NCI-H524 (cell line): ENCODE measurements around the gene EIF3D.
A peak's percentile ranks its signal among the peaks of the same experiment; 100 is the strongest.
"Not testable (repeated sequence)": the region's sequence is repeated elsewhere in the genome, so short reads cannot be mapped to it uniquely, and the experiment has no call there.

Experiments used
- DNase-seq, 2 experiments: peaks; one replicate each; lab custom pipeline; 2025; lab: John Stamatoyannopoulos, UW

EIF3D gene

GRCh38 chr22:36550701-36551495, 21.9 kb upstream of the EIF3D start:
- peak in 1 of 2 experiments; percentile 12 for DNase-seq

- DNase-seq: no peak
Observed at GRCh38 chr22:36549033-36549432, 20.1 kb upstream of the EIF3D start.

- DNase-seq: no peak
Observed at GRCh38 chr22:36548606-36549005, 19.6 kb upstream of the EIF3D start.

GRCh38 chr22:36546932-36547331, 18.0 kb upstream of the EIF3D start:
- no peak for DNase-seq

- DNase-seq: peak; percentile 49 to 81
Observed at GRCh38 chr22:36546092-36546804, 17.3 kb upstream of the EIF3D start.

- DNase-seq: peak in 1 of 2 experiments; percentile 24
Observed at GRCh38 chr22:36544107-36544620, 15.2 kb upstream of the EIF3D start.

- DNase-seq: no peak
Observed at GRCh38 chr22:36541831-36542411, 13.0 kb upstream of the EIF3D start.

- DNase-seq: no peak
Observed at GRCh38 chr22:36540867-36541642, 12.1 kb upstream of the EIF3D start.

GRCh38 chr22:36538529-36538928, 9.6 kb upstream of the EIF3D start:
- no peak for DNase-seq

GRCh38 chr22:36536717-36537116, 7.8 kb upstream of the EIF3D start:
- DNase-seq: peak; percentile 18 to 79

- not testable (repeated sequence) for DNase-seq
Observed at GRCh38 chr22:36533320-36533719, 4.4 kb upstream of the EIF3D start.

- no peak for DNase-seq
Observed at GRCh38 chr22:36532466-36532865, 3.5 kb upstream of the EIF3D start.

- peak in 1 of 2 experiments; percentile 43 for DNase-seq
Observed at GRCh38 chr22:36528341-36528740, 625 bp downstream of the EIF3D start.

- no peak for DNase-seq
Observed at GRCh38 chr22:36522662-36523061, 6.3 kb downstream of the EIF3D start.

- DNase-seq: no peak
Observed at GRCh38 chr22:36520423-36520822, 8.5 kb downstream of the EIF3D start.

GRCh38 chr22:36519906-36520305, 9.1 kb downstream of the EIF3D start:
- DNase-seq: not testable (repeated sequence)

GRCh38 chr22:36514766-36515165, 14.2 kb downstream of the EIF3D start:
- DNase-seq: no peak

GRCh38 chr22:36512991-36513390, 16.0 kb downstream of the EIF3D start:
- DNase-seq: no peak

- no peak for DNase-seq
Observed at GRCh38 chr22:36512333-36512732, 16.6 kb downstream of the EIF3D start.

GRCh38 chr22:36510966-36511881, 17.7 kb downstream of the EIF3D start:
- peak; percentile 47 to 64 for DNase-seq

GRCh38 chr22:36510384-36510783, 18.6 kb downstream of the EIF3D start:
- peak in 1 of 2 experiments; percentile 28 for DNase-seq
